GM12892 (cell line): ENCODE data around the gene NUPR2.
"Not testable (repeated sequence)": the region's sequence is repeated elsewhere in the genome, so short reads cannot be mapped to it uniquely, and the experiment has no call there.

Experiments
- POLR2A ChIP-seq: IDR thresholded peaks from 2 replicates; pipeline ENCODE4 v1.6.1; 2011; ENCODE audit warnings: low read depth, low read length, control low read depth
- TAF1 ChIP-seq: IDR thresholded peaks from 2 replicates; pipeline ENCODE4 v1.6.1; 2011; ENCODE audit warnings: low read depth, mild to moderate bottlenecking, control low read depth, low read length, borderline replicate concordance

GRCh38 chr7:56131062-56131461, 14.8 kb upstream of the NUPR2 start:
- TF ChIP-seq POLR2A, TAF1: not testable (repeated sequence)
